ENCODE data around the gene OR2T11. TPM values are rescaled to one million over a fixed set of nuclear protein-coding genes. Genes with fewer than 3 reads are reported as not detected.
"Not testable (repeated sequence)": the region's sequence is repeated elsewhere in the genome, so short reads cannot be mapped to it uniquely, and the experiment has no call there.

OR2T11 gene, protein sequence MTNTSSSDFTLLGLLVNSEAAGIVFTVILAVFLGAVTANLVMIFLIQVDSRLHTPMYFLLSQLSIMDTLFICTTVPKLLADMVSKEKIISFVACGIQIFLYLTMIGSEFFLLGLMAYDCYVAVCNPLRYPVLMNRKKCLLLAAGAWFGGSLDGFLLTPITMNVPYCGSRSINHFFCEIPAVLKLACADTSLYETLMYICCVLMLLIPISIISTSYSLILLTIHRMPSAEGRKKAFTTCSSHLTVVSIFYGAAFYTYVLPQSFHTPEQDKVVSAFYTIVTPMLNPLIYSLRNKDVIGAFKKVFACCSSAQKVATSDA
- total RNA-seq (under 1 TPM in 2 of 6 donors, not detected in 4; 0.09 to 0.12 TPM), polyA plus RNA-seq (under 1 TPM in 1 of 2 donors, not detected in 1; 0.04 TPM)

DNA sequence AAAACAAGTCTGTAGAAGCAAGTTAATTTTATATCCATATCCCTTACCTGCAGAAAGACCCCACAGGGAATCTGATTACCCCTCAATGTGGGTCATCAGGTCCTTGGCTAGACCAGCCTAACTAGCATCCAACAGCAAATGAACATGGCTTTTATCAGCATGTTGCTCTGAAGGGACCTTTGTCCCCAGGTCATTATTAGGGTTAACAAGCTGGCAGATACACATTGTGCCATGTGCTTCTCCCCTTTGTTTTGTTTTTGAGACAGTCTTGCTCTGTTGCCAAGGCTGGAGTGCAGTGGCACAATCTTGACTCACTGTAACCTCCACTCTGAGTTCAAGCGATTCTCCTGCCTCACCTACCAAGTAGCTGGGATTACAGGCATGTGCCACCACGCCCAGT lies at the start of gene OR2T11:
OR2T11 (minus strand) TSS at position 101 of the 400 bp plus-strand sequence. CDS start 7,963 bp downstream, outside the sequence.
- H3K4me1 ChIP-seq; H3K36me3 ChIP-seq; H3K9me3 ChIP-seq; H3K27me3 ChIP-seq; H3K27ac ChIP-seq; DNase-seq; intact Hi-C loops (cut with DNase I); FAIRE-seq; H3K4me3 ChIP-seq: not testable (repeated sequence)
- ATAC-seq, result peak in 1 of 4 donors; percentile 60
- no CpG with 5 or more reads among the region's 2 CpGs for WGBS, 2 donors

DNA sequence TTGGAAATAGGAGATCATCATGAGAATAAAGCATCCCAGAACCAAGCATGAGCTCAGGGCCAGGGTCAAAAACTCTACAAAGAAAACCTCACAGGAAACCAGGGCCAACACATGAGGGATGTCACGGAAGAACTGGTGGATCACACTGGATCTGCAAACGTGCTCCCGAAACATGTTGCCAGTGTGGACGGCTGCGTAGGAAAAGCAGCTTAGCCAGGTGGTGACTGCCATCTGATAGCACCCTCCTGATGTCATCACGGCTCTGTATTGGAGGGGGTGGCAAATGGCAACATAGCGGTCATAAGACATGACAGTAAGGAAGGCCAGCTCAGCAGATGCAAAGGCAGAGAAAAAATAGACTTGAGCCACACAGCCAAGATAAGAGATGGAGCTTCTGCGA lies 46.8 kb upstream of the OR2T11 start:
- FAIRE-seq, result no peak
- H3K4me3 ChIP-seq, result no peak overlapping the region
- WGBS, 2 donors, result 67 to 76% methylated on average over 8 of the region's 8 CpGs

DNA sequence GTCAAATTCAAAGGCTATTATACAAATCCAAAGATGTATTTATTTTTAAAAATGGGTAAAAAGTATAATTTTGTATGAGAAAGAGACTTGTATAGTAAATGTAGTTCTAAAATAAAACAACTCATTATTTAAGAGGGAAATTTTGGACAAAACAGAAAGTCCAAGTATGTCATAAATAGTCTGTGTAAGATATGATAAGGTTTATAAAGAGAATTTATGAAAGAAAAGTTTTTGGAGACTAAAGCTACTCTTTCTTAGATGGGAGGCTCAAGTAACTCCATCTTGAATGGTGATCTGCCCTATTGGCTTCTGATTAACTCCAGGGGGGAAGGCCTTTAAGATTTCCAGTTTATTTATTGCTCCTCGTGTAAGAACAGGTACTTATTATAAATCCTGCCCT lies 35.1 kb upstream of the OR2T11 start:
- no peaks in the 10 kb centered on the region for H3K4me1 ChIP-seq
- H3K4me3 ChIP-seq, result no peak overlapping the region
- H3K36me3 ChIP-seq, result no peaks in the 10 kb centered on the region
- H3K9me3 ChIP-seq, result no peaks in the 10 kb centered on the region
- DNase-seq (no peak), FAIRE-seq (no peak), ATAC-seq (no peak)
- H3K27me3 ChIP-seq, result no peaks in the 10 kb centered on the region
- intact Hi-C loops (cut with DNase I), result no loop called here
- whole genome bisulfite sequencing, 2 donors, result 52 to 69% methylated on average over 1 of the region's 1 CpG
- TF ChIP-seq, protein P1, sequence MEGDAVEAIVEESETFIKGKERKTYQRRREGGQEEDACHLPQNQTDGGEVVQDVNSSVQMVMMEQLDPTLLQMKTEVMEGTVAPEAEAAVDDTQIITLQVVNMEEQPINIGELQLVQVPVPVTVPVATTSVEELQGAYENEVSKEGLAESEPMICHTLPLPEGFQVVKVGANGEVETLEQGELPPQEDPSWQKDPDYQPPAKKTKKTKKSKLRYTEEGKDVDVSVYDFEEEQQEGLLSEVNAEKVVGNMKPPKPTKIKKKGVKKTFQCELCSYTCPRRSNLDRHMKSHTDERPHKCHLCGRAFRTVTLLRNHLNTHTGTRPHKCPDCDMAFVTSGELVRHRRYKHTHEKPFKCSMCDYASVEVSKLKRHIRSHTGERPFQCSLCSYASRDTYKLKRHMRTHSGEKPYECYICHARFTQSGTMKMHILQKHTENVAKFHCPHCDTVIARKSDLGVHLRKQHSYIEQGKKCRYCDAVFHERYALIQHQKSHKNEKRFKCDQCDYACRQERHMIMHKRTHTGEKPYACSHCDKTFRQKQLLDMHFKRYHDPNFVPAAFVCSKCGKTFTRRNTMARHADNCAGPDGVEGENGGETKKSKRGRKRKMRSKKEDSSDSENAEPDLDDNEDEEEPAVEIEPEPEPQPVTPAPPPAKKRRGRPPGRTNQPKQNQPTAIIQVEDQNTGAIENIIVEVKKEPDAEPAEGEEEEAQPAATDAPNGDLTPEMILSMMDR (IDR thresholded peaks at IDR 0.05), result no peak
- H3K27ac ChIP-seq, result no peak overlapping the region

More for the DNA sequence above, 46.8 kb upstream of the OR2T11 start:
- Histone ChIP-seq H3K27me3 (peaks cover 0 to 4% (median 2%) of the 10 kb centered on the region in 4 donors), H3K4me1 (no peaks in the 10 kb centered on the region), H3K9me3 (no peaks in the 10 kb centered on the region), H3K27ac (no peak overlapping the region), H3K36me3 (no peaks in the 10 kb centered on the region)
- TF ChIP-seq, protein P1 (IDR thresholded peaks at IDR 0.05), result no peak
- intact Hi-C loops (cut with DNase I), result no loop called here
- no peak for ATAC-seq
- no peak for DNase-seq

DNA sequence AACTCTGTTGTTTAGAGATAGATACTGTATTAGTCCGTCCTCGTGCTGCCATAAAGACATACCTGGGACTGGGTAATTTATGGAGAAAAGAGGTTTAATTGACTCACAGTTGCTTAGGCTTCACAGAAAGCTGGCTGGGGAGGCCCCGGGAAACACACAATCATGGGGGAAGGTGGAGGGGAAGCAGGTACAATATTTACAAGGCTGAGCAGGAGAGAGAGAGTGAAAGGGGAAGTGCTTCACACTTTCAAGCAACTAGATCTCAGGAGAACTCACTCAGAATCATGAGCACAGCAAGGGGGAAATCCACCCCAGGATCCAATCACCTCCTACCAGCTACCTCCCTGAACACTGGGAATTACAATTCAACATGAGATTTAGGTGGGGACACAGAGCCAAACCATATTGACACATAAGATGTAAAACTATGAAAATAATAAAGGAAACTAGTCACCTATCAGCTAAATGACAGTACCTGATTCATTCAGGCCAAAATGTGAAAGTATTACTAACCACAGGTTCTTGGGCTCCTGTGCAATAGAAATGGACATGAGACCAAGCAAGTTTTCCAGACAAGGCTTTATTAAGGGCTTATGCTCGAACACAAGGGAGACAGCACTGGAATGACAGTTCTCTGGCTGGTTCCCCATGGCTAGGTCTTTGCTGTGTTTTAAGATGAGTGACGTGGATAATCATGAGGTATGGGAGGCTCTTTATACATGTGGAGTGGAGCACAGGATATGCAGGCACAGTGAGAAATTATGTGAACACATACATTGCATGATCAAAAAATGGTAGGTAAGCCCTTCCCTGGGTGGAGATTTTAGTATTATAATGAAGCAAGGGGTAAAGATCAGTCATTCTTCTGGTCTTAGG lies 28.8 kb upstream of the OR2T11 start:
- H3K4me3 ChIP-seq; H3K36me3 ChIP-seq; H3K27ac ChIP-seq; intact Hi-C loops (cut with DNase I); ATAC-seq; H3K9me3 ChIP-seq; H3K27me3 ChIP-seq; DNase-seq; H3K4me1 ChIP-seq; FAIRE-seq: not testable (repeated sequence)
- WGBS, 2 donors, result 61 to 69% methylated on average over 5 of the region's 5 CpGs

DNA sequence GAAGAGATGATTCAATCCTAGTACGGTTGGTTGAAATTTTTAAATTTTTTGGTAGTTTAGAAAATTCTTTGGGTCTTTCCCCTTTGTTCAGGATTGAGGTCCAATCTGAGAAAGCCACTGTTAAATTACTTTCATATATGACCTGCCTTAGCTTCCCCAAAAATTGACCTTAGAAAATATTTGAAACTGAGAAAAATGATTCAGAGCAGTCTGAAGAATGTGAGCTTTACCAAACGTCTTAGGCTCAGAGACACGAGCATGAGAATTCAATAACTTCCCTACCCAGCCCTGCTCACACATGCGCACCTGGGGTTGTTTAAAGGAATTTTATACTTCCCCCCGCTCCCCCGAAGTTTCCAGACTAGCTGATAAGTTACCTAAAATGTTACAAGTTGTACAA lies 21.9 kb upstream of the OR2T11 start:
- FAIRE-seq; H3K27ac ChIP-seq; intact Hi-C loops (cut with DNase I); H3K4me1 ChIP-seq; H3K36me3 ChIP-seq; H3K27me3 ChIP-seq; H3K9me3 ChIP-seq; DNase-seq; ATAC-seq; H3K4me3 ChIP-seq: not testable (repeated sequence)
- WGBS, 2 donors, result 57 to 100% methylated on average over 1 to 4 of the region's 6 CpGs

DNA sequence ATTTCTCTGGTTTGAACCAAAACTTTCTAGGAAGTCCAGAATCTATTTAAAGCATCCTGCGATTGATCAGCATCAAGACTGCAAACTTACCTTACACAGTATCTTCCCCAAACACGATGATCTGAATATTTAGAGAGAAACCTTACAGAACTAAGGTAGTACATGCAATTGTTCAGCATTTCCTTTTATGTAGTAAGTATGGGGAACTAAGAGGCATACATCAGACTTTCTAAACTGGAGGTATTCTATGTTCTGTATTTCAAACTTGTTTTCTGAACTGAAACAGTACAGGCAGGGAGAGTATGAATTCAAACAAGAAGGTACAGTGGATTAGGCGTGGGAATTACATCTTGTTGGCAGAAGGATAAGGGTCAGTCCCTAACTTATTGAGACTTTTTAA lies 20.5 kb upstream of the OR2T11 start, which contains the start of gene OR2T27:
OR2T27 (minus strand) TSS at position 175 of the 400 bp plus-strand sequence. CDS start 4,644 bp downstream, outside the sequence.
- intact Hi-C loops (cut with DNase I); H3K27me3 ChIP-seq; H3K9me3 ChIP-seq; H3K4me1 ChIP-seq; DNase-seq; H3K27ac ChIP-seq; H3K36me3 ChIP-seq; ATAC-seq; H3K4me3 ChIP-seq; FAIRE-seq: not testable (repeated sequence)
- no CpG with 5 or more reads among the region's 3 CpGs for WGBS, 2 donors

DNA sequence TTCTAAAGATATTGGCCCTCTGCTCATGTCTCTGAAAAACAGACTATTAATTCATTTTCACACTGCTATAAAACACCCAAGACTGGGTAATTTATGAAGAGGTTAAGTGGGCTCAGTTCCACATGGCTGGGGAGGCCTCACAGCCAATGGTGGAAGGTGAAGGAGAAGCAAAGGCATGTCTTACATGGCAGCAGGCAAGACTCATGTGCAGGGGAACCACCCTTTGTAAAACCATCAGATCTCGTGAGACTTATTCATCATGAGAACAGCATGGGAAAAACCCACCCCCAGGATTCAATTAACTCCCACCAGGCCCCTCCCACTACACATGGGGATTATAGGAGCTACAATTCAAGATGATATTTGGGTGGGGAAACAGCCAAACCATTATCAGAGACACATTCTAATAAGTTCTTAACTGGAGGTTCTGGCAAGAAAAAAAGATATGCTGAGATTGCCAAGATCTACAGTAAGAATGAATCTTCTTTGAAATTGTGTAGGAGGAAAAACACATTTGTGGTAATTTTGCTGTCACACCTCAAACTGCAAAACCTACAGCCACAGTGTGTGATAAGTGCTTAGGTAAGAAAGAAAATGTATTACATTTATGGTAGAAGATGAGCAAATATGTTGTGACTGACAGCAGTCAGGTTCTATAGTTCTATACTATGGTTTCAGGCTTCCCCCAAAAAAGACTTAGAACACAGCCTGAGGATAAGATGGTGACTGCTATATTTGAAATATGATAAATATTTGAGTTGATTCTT lies 14.1 kb upstream of the OR2T11 start:
- H3K4me1 ChIP-seq; H3K27ac ChIP-seq; intact Hi-C loops (cut with DNase I); FAIRE-seq; H3K9me3 ChIP-seq; DNase-seq; H3K4me3 ChIP-seq; ATAC-seq; H3K27me3 ChIP-seq; H3K36me3 ChIP-seq: not testable (repeated sequence)
- no CpG with 5 or more reads among the region's 1 CpG for WGBS, 2 donors

GRCh38 chr1:248645178-248645577 lies 10.3 kb upstream of the OR2T11 start, which contains the start of gene OR2T35:
OR2T35 (minus strand) TSS chr1:248645278; CDS start chr1:248639258, 6,020 bp downstream.
- FAIRE-seq; H3K36me3 ChIP-seq; intact Hi-C loops (cut with DNase I); H3K9me3 ChIP-seq; DNase-seq; H3K27ac ChIP-seq; ATAC-seq; H3K27me3 ChIP-seq; H3K4me1 ChIP-seq; H3K4me3 ChIP-seq: not testable (repeated sequence)
- WGBS, 2 donors, result 39% methylated on average over 2 of the region's 3 CpGs; no CpG with 5 or more reads in 1 of the 2 donors

- H3K27me3 ChIP-seq; ATAC-seq; DNase-seq; H3K27ac ChIP-seq; FAIRE-seq; intact Hi-C loops (cut with DNase I); H3K9me3 ChIP-seq; H3K4me1 ChIP-seq; H3K36me3 ChIP-seq; H3K4me3 ChIP-seq: not testable (repeated sequence)
- WGBS, 2 donors, result no CpG with 5 or more reads among the region's 4 CpGs
These were observed 8.2 kb upstream of the OR2T11 start for GRCh38 chr1:248642971-248643651.
